GM12801 (cell line): ENCODE measurements around the gene S100A4.

Experiments
- TF ChIP-seq, protein P1 (sequence below): IDR thresholded peaks from one replicate; pipeline ENCODE4 v1.5.1; 2011; ENCODE audit warnings: control low read depth; ENCODE audit not compliant: insufficient read length; ENCODE audit errors: extremely low read depth

The S100A4 gene

DNA sequence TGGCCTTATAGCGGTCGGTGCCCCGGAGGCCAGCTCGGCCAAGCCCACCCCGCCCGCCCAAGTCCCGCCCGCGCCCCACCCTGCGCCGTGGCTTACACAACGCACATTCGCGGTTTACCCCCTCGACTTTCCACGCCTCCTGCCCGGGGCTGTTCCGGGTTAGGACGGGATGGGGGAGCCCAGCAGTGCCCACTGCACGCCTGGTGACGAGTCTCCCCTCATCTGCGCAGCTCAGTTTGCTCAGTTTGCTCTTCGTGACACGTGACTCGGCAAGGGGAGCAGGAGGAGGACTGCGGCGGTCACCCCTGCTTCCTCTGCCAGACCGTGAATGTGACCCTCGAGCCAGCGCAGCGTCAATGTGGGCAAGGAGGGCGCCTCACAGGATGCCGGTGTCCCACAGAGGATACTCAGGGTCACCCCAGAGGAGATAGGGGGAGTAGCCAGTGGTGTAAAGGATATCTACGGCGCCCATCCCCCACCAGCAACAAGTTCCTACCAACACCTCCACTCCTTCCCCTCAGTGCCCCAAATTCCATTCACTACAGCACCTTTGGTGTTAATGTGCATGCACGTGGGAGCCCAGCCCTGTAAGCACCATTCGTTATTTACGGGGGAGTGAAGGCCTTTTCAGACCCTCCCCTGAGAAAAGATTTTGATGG is 9.5 kb downstream of the S100A4 start:
- TF ChIP-seq, protein P1, sequence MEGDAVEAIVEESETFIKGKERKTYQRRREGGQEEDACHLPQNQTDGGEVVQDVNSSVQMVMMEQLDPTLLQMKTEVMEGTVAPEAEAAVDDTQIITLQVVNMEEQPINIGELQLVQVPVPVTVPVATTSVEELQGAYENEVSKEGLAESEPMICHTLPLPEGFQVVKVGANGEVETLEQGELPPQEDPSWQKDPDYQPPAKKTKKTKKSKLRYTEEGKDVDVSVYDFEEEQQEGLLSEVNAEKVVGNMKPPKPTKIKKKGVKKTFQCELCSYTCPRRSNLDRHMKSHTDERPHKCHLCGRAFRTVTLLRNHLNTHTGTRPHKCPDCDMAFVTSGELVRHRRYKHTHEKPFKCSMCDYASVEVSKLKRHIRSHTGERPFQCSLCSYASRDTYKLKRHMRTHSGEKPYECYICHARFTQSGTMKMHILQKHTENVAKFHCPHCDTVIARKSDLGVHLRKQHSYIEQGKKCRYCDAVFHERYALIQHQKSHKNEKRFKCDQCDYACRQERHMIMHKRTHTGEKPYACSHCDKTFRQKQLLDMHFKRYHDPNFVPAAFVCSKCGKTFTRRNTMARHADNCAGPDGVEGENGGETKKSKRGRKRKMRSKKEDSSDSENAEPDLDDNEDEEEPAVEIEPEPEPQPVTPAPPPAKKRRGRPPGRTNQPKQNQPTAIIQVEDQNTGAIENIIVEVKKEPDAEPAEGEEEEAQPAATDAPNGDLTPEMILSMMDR = no peak

DNA sequence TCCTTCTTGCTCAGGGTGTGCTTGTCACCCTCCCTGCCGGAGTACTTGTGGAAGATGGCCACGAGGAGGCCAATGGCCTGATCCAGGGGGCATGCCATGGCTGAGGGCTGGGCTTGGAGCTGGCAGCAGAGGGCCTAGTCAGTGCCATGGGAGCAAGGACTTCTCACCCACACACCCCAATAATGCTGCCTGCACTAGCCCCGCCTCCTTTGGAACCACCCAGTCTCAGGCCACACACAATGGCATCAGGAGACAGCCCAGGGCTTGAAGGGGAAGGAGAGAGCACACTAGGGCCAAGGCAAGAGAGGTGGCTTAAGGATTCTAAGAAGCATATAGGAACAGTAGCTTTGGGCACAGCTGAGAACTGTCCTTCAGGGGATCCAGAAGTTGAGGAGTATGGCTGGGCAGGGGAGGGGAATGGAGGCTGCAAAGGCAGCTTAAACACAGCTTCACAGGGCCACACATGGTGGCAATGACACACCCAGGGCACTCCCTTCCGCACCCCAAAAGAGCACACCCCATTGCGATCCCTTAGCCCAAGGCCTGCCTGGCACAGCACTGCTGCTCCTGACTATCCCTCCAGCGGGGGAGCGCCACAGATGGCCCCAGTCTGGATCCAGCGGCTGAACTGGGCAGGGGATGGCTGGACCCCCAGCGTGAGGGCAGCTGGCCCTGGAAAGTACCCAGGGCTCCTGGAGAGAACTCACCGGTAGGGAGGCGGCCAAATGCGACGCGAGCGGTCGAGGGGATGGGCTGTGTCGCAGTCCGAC is 10.2 kb downstream of the S100A4 start, which contains the start of gene S100A6:
Gene S100A6 (minus strand): TSS at position 750 of the 770 bp plus-strand sequence. CDS start 652 bp downstream, at position 98.
- TF ChIP-seq, protein P1 = no peak

DNA sequence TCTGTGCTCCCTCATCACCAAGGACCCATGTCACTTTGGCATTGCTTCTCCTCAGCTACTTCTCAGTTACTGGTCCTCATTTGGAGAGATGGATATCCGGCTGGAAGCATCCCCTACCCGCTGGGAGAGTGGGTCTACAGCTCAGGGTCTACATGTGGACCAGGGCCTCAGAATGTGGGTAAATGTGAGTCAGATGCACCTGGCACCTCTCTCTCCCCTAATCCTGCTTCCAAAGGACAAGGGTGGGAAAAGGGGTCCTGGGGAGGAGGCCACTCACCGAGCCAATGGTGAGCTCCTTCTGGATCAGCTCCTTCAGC is 10.7 kb downstream of the S100A4 start:
- TF ChIP-seq, protein P1 = no peak

DNA sequence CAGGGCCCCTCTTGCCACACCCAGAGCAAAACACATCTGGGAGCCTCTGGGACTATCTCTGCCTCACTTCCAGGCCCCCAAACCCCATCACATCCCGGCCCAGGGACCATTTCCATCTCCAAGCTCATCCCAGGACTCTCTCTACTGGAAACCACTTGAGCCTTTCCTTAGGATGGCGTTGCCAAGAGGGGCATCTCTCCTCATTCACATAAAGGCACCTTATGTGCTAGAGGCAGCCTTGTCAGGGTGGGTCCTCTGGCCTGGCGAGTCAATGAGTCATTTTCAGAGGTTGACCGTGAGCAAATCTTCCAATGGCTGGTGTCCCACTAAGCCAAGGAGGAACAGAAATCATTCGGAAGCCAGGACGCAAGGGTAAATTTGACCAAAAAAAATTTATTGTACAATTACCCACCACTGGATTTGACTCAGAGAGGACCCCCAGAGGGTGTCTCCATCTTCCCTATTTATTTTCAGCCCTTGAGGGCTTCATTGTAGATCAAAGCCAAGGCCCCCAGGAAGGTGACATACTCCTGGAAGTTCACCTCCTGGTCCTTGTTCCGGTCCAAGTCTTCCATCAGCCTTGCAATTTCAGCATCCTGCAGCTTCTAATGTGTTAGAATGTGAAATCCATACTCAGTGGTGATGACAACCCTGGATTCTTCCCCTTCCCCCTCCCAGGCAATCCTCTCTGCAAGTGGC is 11.2 kb downstream of the S100A4 start:
- TF ChIP-seq, protein P1 = no peak

DNA sequence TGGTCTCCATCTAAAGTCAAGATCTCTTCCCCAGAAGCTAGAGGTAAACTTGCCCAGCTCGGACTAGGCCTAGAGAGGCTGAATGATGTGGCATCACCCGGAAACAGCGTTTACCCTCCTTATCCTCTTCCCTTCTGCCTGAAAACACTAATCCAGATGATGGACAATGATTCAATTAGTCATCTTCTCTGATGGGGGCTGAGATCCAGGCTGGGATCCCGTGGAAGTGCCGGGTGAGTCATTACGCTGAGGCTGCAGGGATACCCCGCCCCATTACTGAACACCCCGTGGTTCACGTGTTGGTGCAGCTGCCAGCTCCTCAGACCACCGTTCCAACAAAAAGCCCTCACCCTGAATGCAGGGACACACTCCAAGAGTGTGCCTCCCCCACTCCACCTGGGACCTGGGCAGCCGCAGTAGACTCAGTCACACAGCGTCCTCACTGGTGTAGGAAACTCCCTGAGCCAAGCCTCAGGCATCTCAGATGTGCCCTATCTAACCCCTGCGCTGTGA is 11.9 kb downstream of the S100A4 start:
- TF ChIP-seq, protein P1 = no peak

DNA sequence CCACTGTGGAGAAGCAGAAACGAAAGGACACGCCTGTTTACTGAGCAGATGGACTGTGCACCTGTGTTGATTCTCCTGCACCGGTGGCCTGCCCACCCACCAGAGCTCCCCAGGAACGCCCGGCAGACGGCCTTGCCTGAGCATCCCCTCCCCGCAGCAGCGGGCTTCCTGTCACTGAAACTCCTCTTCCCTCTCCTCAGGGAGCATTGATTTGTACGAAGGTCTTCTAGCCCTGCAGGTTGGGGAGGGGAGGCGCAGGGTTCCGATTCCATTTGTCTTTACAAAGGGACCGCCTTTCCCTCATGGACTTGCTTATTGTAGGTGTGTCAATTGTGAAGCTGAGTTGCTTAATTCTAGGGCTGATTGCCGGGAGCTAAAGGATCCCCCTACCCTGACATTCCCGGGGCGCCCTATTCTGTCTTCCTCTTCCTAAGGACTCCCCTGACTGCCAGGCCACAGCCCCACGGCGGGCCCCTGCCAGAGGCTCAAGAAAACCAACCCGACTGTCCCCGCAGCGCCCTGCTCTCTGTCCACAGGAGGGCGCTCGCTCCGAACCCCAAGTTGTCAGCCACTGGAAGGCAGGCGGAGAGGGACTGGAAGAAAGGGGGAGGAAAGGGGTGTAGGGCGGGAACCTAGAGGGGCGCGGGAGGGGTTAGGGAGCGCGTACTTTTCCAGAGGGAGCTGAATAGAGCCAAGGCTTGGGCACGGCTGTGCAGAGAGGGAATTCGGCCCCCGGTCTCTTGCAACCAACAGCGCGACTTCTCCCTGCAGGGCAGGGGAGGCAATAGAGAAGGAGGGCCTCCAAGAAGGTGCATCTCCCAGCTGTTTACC is 12.6 kb downstream of the S100A4 start:
- TF ChIP-seq, protein P1 = no peak
